ENCODE results near the gene ARHGAP44.
A peak's percentile ranks its signal among the peaks of the same experiment; 100 is the strongest.

Gene ARHGAP44

GRCh38 chr17:12898110-12898509 lies 108.8 kb downstream of the ARHGAP44 start:
- POLR2A ChIA-PET: no interaction called here
- no peak for TF ChIP-seq CTCF (IDR thresholded peaks at IDR 0.05; ENCODE audit: control extremely low read depth, extremely low read depth, low read depth, missing control alignments)
- DNase-seq (ENCODE audit: extremely low spot score): no peak
- CTCF ChIA-PET: interaction anchor here (1.1 kb wide), 1 partner anchor 45 kb away, joined by 3 read pairs; no protein-coding TSS in a partner anchor

- POLR2A ChIA-PET: interaction anchor here (0.6 kb wide), 1 partner anchor 42 kb away, joined by 3 read pairs; no protein-coding TSS in a partner anchor
- DNase-seq (ENCODE audit: extremely low spot score): no peak
- TF ChIP-seq CTCF (IDR thresholded peaks at IDR 0.05; ENCODE audit: control extremely low read depth, extremely low read depth, low read depth, missing control alignments): no peak
- CTCF ChIA-PET: interaction anchor here (1.0 kb wide), 1 partner anchor 25 kb away, joined by 3 read pairs; no protein-coding TSS in a partner anchor
Measured at GRCh38 chr17:12899604-12900003, 110.3 kb downstream of the ARHGAP44 start.

- TF ChIP-seq CTCF (IDR thresholded peaks at IDR 0.05; ENCODE audit: control extremely low read depth, extremely low read depth, low read depth, missing control alignments): no peak
- DNase-seq (ENCODE audit: extremely low spot score): no peak
- ChIA-PET POLR2A (no interaction called here), CTCF (no interaction called here)
Measured at GRCh38 chr17:12900474-12900873, 111.2 kb downstream of the ARHGAP44 start.

- DNase-seq (ENCODE audit: extremely low spot score): no peak
- ChIA-PET POLR2A (no interaction called here), CTCF (interaction anchor here (1.3 to 1.7 kb wide), 2 partner anchors 14 to 45 kb away, joined by 4 read pairs; no protein-coding TSS in a partner anchor)
- TF ChIP-seq CTCF (IDR thresholded peaks at IDR 0.05; ENCODE audit: control extremely low read depth, extremely low read depth, low read depth, missing control alignments): no peak
Measured at GRCh38 chr17:12902046-12902445, 112.7 kb downstream of the ARHGAP44 start.

GRCh38 chr17:12907477-12907876 lies 118.2 kb downstream of the ARHGAP44 start:
- ChIA-PET CTCF (interaction anchor here (1.5 kb wide), 1 partner anchor 10 kb away, joined by 3 read pairs; no protein-coding TSS in a partner anchor), POLR2A (no interaction called here)
- no peak for TF ChIP-seq CTCF (IDR thresholded peaks at IDR 0.05; ENCODE audit: control extremely low read depth, extremely low read depth, low read depth, missing control alignments)
- no peak for DNase-seq (ENCODE audit: extremely low spot score)

GRCh38 chr17:12909046-12909445 lies 119.7 kb downstream of the ARHGAP44 start:
- CTCF ChIA-PET: interaction anchor here (0.9 to 1.5 kb wide), 2 partner anchors 8 to 87 kb away, joined by 3 read pairs; no protein-coding TSS in a partner anchor
- POLR2A ChIA-PET: no interaction called here
- DNase-seq (ENCODE audit: extremely low spot score): peak; percentile 11
- TF ChIP-seq CTCF (IDR thresholded peaks at IDR 0.05; ENCODE audit: control extremely low read depth, extremely low read depth, low read depth, missing control alignments): no peak
